SK-MEL-5 (cell line): Measurements from ENCODE around the gene ZZZ3. TPM values are rescaled to one million over a fixed set of nuclear protein-coding genes. Genes with fewer than 3 reads are reported as not detected.

ENCODE experiments used
- DNase-seq: peaks from one replicate; pipeline ENCODE4 v3.0.0-alpha.2; 2016; ENCODE audit warnings: low read depth, low spot score
- in situ Hi-C: cut with HindIII; loops from 2 replicates; pipeline ENCODE4 v1.10.0; 2016; ENCODE audit warnings: low sequenced_read_pairs, high pct_unique_total_duplicates, low pct_unique_long_range_greater_than_20kb
- small RNA-seq, 2 experiments: library from RNA; depleted of rRNA; stranded (forward); fragments of <200 nt; gene quantifications; one replicate each; pipeline ENCODE3, GENCODE V24; 2014
- total RNA-seq: library from RNA; depleted of rRNA; stranded (reverse); fragments of >200 nt; shearing (Covaris generic); gene quantifications from 2 replicates; pipeline ENCODE4 v1.2.3, GENCODE V29; 2014; rRNA removed

Gene ZZZ3
- total RNA-seq, 1 experiment from 2014 or later = 105 TPM

DNA sequence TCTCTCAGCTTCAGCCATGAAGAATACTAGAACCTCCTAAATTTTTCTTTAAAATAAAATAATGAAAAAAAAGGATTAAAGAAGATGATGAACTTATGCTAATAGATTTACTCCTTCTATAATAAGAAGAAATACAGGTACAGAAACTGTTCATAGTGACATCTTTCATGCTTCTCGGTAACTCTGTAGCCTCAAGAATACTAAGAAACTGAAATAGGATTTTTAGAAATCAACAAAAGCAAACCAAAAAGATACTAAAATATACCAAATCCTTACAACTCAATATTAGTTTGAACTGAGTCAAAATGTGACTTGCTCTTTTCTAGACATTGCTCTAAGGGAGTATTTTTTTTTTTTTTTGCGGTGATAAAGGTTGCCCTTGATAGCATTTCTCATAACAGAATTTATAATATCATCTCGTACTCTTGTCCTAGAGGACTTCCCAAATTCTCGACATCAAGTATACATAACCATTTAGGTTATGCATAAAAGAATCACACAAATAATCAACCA is 42.8 kb downstream of the ZZZ3 start:
- DNase-seq = no peak
- in situ Hi-C loops = no loop called here

- peak; percentile 42 for DNase-seq
- in situ Hi-C loops = no loop called here
Observed at GRCh38 chr1:77639056-77639455, 43.4 kb downstream of the ZZZ3 start.

GRCh38 chr1:77636864-77637263 is 45.6 kb downstream of the ZZZ3 start:
- DNase-seq = no peak
- in situ Hi-C loops = no loop called here

Small RNA genes lying within 50 kb of the gene (small RNA-seq; reads per million reads assigned to genes)
- 0 reads per million in 2 experiments for gene RN7SL370P

Other genes with a start within 250 kb of the ZZZ3 start
- gene USP33, start 77.2 kb upstream of the ZZZ3 start, total RNA-seq = 91.1 and 92.6 TPM in 2 replicates
- gene MIGA1, start 97.0 kb upstream of the ZZZ3 start, total RNA-seq = 14.4 and 16.4 TPM in 2 replicates
- gene NEXN, start 206.0 kb upstream of the ZZZ3 start, total RNA-seq = 0.45 and 1.4 TPM in 2 replicates